ENCODE data around the gene NOXO1.

The NOXO1 gene

GRCh38 chr16:1997494-1998359, 16.5 kb upstream of the NOXO1 start:
- no peak for DNase-seq (ENCODE audit: low read depth in 2 of 2)

GRCh38 chr16:1993731-1994131, 12.5 kb upstream of the NOXO1 start:
- DNase-seq (ENCODE audit: low read depth in 2 of 2), result no peak

GRCh38 chr16:1992704-1993317, 11.5 kb upstream of the NOXO1 start:
- DNase-seq (ENCODE audit: low read depth in 2 of 2), result no peak

- DNase-seq (ENCODE audit: low read depth in 2 of 2), result peak; percentile 97
These were observed 10.9 kb upstream of the NOXO1 start for GRCh38 chr16:1991948-1992703.

- no peak for DNase-seq (ENCODE audit: low read depth in 2 of 2)
These were observed 10.3 kb upstream of the NOXO1 start for GRCh38 chr16:1991588-1991947.

GRCh38 chr16:1991135-1991551, 9.9 kb upstream of the NOXO1 start:
- peak in 1 of 2 donors; percentile 47 for DNase-seq (ENCODE audit: low read depth in 2 of 2)

GRCh38 chr16:1990351-1991134, 9.3 kb upstream of the NOXO1 start:
- DNase-seq (ENCODE audit: low read depth in 2 of 2), result no peak

GRCh38 chr16:1990101-1990350, 8.8 kb upstream of the NOXO1 start:
- no peak for DNase-seq (ENCODE audit: low read depth in 2 of 2)

- DNase-seq (ENCODE audit: low read depth in 2 of 2), result no peak
These were observed 8.2 kb upstream of the NOXO1 start, which contains the start of gene SYNGR3 for GRCh38 chr16:1989209-1990100. TSS of gene SYNGR3 (plus strand) at chr16:1989970. CDS start at chr16:1990103, 133 bp downstream.

GRCh38 chr16:1987198-1987597, 5.9 kb upstream of the NOXO1 start:
- no peak for DNase-seq (ENCODE audit: low read depth in 2 of 2)

- no peak for DNase-seq (ENCODE audit: low read depth in 2 of 2)
These were observed 4.3 kb upstream of the NOXO1 start for GRCh38 chr16:1985466-1986150.

- no peak for DNase-seq (ENCODE audit: low read depth in 2 of 2)
These were observed 3.3 kb upstream of the NOXO1 start for GRCh38 chr16:1984347-1985225.

GRCh38 chr16:1983544-1984346, 2.5 kb upstream of the NOXO1 start, which contains the start of gene GFER:
TSS of gene GFER (plus strand) at chr16:1984193. CDS start at chr16:1984219, 26 bp downstream.
- DNase-seq (ENCODE audit: low read depth in 2 of 2), result peak in 1 of 2 donors; percentile 65

- no peak for DNase-seq (ENCODE audit: low read depth in 2 of 2)
These were observed 1.8 kb upstream of the NOXO1 start for GRCh38 chr16:1982991-1983543.

GRCh38 chr16:1982013-1982433, 754 bp upstream of the NOXO1 start:
- no peak for DNase-seq (ENCODE audit: low read depth in 2 of 2)

GRCh38 chr16:1980770-1981087, 540 bp downstream of the NOXO1 start:
- DNase-seq (ENCODE audit: low read depth in 2 of 2), result no peak

- DNase-seq (ENCODE audit: low read depth in 2 of 2), result no peak
These were observed 1.1 kb downstream of the NOXO1 start for GRCh38 chr16:1980030-1980769.

Data from stimulated activated CD8-positive, alpha-beta memory T cell treated with anti-CD3 and anti-CD28 coated beads, Interleukin-7, amount 100 ng/mL, for 4 hours (primary cell).